GM19455 (cell line): ENCODE results near the gene ISG20L2.
"Not testable (repeated sequence)": the region's sequence is repeated elsewhere in the genome, so short reads cannot be mapped to it uniquely, and the experiment has no call there.

Source experiments
- ATAC-seq: cut with Tn5 transposase; IDR thresholded peaks from one replicate; pipeline ENCODE4 v1.9.1; 2021; ENCODE audit not compliant: unreplicated experiment

The ISG20L2 gene

GRCh38 chr1:156728599-156729462, at the start of gene ISG20L2:
ISG20L2 (minus strand) TSS chr1:156728766; CDS start chr1:156727652, 1,114 bp downstream.
- ATAC-seq = peak; percentile 85

GRCh38 chr1:156777573-156777972, 49.0 kb upstream of the ISG20L2 start:
- ATAC-seq = no peak

GRCh38 chr1:156776942-156777341, 48.4 kb upstream of the ISG20L2 start:
- ATAC-seq = no peak

GRCh38 chr1:156775799-156776198, 47.2 kb upstream of the ISG20L2 start:
- no peak for ATAC-seq

GRCh38 chr1:156773607-156774006, 45.0 kb upstream of the ISG20L2 start:
- no peak for ATAC-seq

- ATAC-seq = no peak
Measured at GRCh38 chr1:156772728-156773497, 44.3 kb upstream of the ISG20L2 start.

GRCh38 chr1:156772222-156772621, 43.7 kb upstream of the ISG20L2 start:
- no peak for ATAC-seq

- no peak for ATAC-seq
Measured at GRCh38 chr1:156768610-156769295, 40.2 kb upstream of the ISG20L2 start.

GRCh38 chr1:156767879-156768604, 39.5 kb upstream of the ISG20L2 start:
- peak; percentile 8 for ATAC-seq

- peak; percentile 93 for ATAC-seq
Measured at GRCh38 chr1:156767101-156767878, 38.7 kb upstream of the ISG20L2 start, which contains the start of gene PRCC. PRCC (plus strand) TSS chr1:156767535; CDS start chr1:156767772, 237 bp downstream.

GRCh38 chr1:156766298-156767100, 37.9 kb upstream of the ISG20L2 start:
- ATAC-seq = peak; percentile 21

GRCh38 chr1:156765666-156766065, 37.1 kb upstream of the ISG20L2 start:
- ATAC-seq = no peak

- not testable (repeated sequence) for ATAC-seq
Measured at GRCh38 chr1:156765136-156765535, 36.6 kb upstream of the ISG20L2 start.

GRCh38 chr1:156760796-156761104, 32.2 kb upstream of the ISG20L2 start:
- no peak for ATAC-seq

- ATAC-seq = no peak
Measured at GRCh38 chr1:156760092-156760795, 31.7 kb upstream of the ISG20L2 start.

- ATAC-seq = not testable (repeated sequence)
Measured at GRCh38 chr1:156757572-156758253, 29.1 kb upstream of the ISG20L2 start.

- no peak for ATAC-seq
Measured at GRCh38 chr1:156756355-156756754, 27.8 kb upstream of the ISG20L2 start.

- ATAC-seq = no peak
Measured at GRCh38 chr1:156755527-156755950, 27.0 kb upstream of the ISG20L2 start.
